ENCODE results near the gene EIF3L.
A peak's percentile ranks its signal among the peaks of the same experiment; 100 is the strongest.

The EIF3L gene

GRCh38 chr22:37905534-37906363 is 56.5 kb downstream of the EIF3L start, which contains the start of gene MICALL1:
TSS of gene MICALL1 (plus strand) at chr22:37906297. CDS start at chr22:37906423, 126 bp downstream.
- DNase-seq (ENCODE audit: low spot score): peak; percentile 83

- no peak for DNase-seq (ENCODE audit: low spot score)
Measured at GRCh38 chr22:37906364-37907008, 57.3 kb downstream of the EIF3L start.

- DNase-seq (ENCODE audit: low spot score): no peak
Measured at GRCh38 chr22:37907036-37907954, 58.1 kb downstream of the EIF3L start.

DNA sequence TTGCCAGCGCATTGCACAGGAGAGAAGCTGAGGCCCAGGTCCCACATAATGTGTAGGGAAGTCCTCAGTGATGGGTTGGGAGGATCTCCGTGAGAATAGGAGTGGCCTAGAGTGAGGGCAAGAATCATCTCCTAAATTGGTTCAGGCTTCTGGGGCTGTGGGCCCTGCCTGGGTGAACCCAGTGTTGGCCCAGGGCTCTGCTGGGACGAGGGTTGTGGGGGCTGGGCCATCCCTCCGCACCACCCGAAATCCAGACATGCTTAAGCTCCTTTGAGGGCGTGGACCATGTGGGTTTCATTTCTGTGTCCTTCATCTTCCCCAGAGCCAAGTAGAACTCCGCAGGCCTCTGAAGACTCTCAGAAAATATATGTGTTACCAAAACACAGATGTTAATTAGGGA is 60.5 kb downstream of the EIF3L start:
- no peak for DNase-seq (ENCODE audit: low spot score)

GRCh38 chr22:37910890-37911672 is 61.9 kb downstream of the EIF3L start:
- no peak for DNase-seq (ENCODE audit: low spot score)

DNA sequence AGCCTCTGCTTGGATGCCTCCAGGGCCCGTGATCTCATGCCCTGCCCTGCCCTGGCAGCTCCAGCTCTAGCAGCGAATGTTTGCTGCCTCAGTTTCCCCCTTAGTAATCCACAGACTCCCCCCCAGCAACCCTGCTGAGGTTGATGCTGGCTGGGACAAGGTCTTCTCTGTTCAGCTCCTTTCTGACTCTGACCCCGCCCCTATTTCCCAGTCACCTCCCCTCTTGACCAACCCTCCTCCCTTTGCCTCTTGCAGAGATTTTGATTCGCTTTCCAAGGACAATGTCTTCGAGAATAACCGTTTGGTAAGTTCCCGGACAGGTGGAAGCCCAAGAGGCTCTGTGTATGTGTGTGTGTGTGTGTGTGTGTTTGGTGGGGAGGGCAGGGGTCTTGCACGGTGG is 62.5 kb downstream of the EIF3L start:
- no peak for DNase-seq (ENCODE audit: low spot score)

GRCh38 chr22:37912171-37912570 is 63.0 kb downstream of the EIF3L start:
- DNase-seq (ENCODE audit: low spot score): no peak

- DNase-seq (ENCODE audit: low spot score): no peak
Measured at GRCh38 chr22:37913233-37913721, 64.1 kb downstream of the EIF3L start.

DNA sequence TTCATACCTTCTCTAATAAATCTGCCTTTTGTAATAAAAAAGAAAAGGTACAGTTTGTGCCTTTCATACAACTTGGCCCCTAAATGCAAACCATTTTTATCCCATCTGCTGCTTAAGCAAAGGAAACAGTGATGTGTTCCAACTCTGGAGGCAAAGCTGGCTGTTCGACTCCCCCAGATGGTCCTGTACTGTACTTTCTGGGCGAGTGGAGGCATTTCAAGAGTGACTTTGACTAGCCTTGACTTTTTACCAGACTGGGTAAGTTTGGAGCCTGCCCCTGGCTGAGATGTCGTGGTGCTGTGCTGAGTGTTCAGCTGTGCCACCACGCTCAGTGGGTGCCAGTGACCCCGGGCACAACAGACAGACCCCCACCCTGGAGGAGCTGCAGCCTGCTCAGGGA is 67.1 kb downstream of the EIF3L start:
- DNase-seq (ENCODE audit: low spot score): no peak

DNA sequence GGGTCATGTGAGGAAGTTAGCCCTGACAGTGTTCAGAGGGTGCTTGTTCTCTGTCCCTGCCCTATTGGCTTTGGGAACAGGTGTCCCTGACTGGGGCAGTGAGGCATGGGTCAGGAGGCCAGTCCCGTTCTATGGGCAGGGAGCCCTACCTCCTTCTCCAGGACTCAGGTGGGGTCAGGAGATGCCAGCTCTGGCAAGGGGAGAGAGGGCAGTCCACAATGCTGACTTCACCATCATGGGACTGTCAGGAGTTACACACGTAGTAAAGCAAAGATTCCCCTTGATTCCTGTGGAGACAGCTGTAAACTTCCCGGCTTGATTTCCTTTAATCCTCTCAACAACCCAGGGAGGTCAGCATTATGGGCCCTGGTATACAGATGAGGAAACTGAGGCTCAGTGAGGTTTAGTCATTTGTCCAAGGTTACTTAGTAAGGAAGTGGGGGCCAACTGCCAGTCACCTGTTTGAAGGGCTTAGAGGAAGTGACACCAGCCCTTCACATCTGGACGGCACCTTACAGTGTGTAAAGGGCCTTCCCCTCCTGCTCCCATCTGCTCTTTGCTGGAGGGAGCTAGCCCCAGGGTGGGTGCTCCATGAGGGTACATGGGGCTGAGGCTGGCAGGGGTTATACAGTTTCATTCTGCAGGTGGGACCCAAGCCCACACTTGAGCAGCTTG is 68.8 kb downstream of the EIF3L start:
- DNase-seq (ENCODE audit: low spot score): peak; percentile 34

- DNase-seq (ENCODE audit: low spot score): peak; percentile 42
Measured at GRCh38 chr22:37918580-37919270, 69.5 kb downstream of the EIF3L start.

GRCh38 chr22:37920126-37920525 is 70.9 kb downstream of the EIF3L start:
- no peak for DNase-seq (ENCODE audit: low spot score)

DNA sequence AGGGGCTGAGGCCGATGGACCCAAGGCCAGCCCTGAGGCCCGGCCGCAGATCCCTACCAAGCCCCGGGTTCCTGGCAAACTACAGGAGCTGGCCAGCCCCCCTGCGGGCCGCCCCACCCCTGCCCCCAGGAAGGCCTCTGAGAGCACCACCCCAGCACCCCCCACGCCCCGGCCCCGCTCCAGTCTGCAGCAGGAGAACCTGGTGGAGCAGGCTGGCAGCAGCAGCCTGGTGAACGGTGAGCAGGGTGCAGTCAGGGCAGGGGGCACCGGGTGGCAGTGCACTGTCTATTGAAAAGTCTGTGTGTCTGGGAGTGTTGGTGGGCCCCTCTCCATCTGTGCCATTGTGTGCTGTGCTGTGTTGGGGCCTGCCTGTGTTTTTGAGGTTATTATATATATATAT is 73.0 kb downstream of the EIF3L start:
- no peak for DNase-seq (ENCODE audit: low spot score)

GRCh38 chr22:37923927-37924326 is 74.7 kb downstream of the EIF3L start:
- no peak for DNase-seq (ENCODE audit: low spot score)

DNA sequence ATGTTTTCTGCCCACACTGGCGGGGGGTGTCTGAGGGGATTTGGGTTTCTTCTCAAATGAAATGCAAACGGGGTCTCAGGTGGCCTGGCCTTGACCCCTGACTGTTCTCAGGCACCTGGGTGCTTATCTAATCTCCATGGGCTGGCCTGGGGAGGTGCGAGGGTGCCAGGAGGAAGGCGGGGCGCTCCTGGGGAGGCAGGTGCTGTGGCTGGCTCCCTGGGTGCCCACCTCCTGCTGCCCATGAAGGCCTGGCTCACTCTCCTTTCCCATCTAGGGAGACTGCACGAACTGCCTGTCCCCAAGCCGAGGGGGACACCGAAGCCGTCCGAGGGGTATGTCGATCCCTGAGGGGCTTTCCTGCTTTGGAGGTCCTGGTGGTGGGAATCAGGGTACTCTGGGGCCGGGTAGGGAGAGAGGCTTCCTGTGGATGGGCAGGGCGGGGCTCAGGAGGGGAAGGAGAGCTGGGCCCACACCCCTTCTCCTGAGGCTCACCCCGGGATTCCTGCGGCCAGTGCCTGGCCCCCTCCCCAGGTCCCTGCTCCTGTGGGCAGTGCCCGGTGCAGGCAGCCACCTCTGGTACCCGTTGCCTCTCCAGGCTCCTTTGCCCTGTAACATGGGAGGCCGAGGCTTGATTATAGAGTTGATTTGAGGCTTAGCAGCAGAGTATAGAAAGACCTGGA is 75.3 kb downstream of the EIF3L start:
- DNase-seq (ENCODE audit: low spot score): no peak

DNA sequence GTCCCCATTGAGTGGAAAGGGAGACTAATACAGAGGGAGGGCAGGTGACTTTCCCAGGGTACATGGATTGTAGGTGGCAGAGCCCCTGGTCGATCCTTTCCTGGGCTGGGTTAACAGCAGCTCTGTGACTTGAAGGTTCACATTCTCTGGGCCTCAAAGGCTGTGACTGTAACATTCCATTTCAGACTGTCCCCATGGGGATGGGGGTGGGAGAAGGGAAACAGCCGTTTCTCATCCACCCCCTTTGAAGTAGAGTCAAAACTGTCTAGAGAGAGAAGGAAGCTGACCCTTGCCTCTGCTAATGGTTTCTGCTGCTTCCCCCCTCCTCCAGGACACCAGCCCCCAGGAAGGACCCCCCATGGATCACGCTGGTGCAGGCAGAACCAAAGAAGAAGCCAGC is 76.1 kb downstream of the EIF3L start:
- no peak for DNase-seq (ENCODE audit: low spot score)

DNA sequence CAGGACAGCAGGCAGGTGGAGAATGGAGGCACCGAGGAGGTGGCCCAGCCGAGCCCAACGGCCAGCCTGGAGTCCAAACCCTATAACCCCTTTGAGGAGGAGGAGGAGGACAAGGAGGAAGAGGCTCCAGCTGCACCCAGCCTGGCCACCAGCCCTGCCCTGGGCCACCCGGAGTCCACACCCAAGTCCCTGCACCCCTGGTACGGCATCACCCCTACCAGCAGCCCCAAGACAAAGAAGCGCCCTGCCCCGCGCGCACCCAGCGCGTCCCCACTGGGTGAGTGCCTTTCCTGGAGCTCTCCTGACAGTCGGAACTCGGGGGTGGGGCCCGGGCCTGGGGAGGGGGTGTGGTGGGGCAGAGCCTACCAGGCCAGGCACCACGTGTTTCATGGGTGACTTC is 76.5 kb downstream of the EIF3L start:
- DNase-seq (ENCODE audit: low spot score): no peak

GRCh38 chr22:37926358-37926757 is 77.1 kb downstream of the EIF3L start:
- no peak for DNase-seq (ENCODE audit: low spot score)

DNA sequence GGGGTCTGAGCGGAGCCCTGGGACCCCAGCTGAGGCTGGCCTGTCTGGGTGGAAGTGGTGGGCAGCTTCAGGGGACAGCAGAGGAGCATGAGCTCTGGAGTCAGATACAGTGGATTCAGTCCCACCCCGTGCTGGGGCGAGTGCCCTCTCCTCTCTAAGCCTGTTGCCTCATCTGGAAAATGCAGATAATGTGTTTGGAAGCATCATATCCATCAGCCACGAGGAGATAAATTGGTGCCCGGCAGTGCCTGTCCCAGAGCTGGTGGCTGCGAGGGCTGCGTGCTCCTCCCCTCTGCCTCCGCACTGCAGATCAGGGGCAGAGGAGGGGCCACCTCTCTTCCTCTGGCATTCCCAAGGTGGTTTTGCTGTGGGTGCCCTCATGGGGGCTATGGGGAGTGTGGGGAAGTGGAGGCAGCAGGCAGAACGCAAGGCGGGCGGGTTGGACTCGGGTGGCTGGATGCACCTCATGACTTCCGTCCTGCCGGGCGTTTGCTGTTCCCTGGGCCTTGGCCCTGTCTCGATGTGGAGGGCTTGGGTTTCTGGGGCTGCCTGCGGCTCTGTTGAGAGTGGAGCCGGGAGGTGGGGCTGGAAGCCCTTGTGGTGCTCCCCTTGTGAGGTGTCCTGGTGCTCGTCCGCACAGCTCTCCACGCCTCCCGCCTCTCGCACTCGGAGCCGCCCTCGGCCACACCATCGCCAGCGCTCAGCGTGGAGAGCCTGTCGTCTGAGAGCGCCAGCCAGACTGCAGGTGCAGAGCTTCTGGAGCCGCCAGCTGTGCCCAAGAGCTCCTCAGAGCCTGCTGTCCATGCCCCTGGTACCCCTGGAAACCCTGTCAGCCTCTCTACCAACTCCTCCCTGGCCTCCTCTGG is 77.8 kb downstream of the EIF3L start:
- no peak for DNase-seq (ENCODE audit: low spot score)

Data from left forelimb (tissue), 1 donor.